ENCODE results near the gene SLC39A8.
A peak's percentile ranks its signal among the peaks of the same experiment; 100 is the strongest.

SLC39A8 gene

DNA sequence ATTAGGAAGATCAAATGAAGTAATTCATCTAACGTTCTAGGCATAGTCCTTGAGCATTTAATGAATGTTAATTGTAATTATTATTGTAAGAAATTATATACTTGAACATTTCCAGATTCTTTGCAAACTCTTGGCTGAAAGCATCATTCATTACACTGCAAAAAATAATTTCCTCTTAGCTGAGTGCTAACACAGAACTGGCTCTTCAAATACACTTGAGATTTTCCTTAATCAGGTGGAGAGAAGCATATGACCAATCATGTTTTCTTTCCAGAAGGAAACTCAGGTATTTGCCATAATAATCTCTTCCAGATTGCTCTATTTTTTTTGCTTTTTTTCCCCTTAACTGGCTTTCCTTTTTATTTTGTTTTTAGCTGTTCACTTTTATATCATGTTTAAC lies 42.5 kb downstream of the SLC39A8 start:
- TF ChIP-seq, protein P1, sequence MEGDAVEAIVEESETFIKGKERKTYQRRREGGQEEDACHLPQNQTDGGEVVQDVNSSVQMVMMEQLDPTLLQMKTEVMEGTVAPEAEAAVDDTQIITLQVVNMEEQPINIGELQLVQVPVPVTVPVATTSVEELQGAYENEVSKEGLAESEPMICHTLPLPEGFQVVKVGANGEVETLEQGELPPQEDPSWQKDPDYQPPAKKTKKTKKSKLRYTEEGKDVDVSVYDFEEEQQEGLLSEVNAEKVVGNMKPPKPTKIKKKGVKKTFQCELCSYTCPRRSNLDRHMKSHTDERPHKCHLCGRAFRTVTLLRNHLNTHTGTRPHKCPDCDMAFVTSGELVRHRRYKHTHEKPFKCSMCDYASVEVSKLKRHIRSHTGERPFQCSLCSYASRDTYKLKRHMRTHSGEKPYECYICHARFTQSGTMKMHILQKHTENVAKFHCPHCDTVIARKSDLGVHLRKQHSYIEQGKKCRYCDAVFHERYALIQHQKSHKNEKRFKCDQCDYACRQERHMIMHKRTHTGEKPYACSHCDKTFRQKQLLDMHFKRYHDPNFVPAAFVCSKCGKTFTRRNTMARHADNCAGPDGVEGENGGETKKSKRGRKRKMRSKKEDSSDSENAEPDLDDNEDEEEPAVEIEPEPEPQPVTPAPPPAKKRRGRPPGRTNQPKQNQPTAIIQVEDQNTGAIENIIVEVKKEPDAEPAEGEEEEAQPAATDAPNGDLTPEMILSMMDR (IDR thresholded peaks at IDR 0.05; ENCODE audit: borderline replicate concordance, insufficient read depth, low read depth, low read length): no peak
- no peak overlapping the region for H3K4me3 ChIP-seq (ENCODE audit: low read depth, low read length)

DNA sequence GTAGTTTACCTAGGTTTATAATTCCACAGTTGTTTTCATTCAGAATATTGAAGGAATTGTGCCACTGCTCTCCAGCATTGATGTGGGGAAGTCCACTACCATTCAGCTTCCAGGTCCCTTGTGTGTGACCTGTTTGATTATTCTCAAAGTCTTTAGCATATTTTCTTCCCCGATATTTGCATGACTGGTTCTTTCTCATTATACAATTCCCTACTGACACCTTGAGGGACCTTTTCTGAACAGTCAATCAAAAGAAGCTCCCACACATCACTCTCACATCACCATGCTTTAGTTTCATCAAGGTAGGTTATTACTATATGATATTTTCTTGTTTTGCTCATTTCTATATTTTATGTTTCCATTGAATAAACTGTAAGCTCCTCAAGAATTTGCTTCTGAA lies 44.1 kb downstream of the SLC39A8 start:
- TF ChIP-seq, protein P1 (IDR thresholded peaks at IDR 0.05; ENCODE audit: borderline replicate concordance, insufficient read depth, low read depth, low read length): no peak
- H3K4me3 ChIP-seq (ENCODE audit: low read depth, low read length): no peak overlapping the region

DNA sequence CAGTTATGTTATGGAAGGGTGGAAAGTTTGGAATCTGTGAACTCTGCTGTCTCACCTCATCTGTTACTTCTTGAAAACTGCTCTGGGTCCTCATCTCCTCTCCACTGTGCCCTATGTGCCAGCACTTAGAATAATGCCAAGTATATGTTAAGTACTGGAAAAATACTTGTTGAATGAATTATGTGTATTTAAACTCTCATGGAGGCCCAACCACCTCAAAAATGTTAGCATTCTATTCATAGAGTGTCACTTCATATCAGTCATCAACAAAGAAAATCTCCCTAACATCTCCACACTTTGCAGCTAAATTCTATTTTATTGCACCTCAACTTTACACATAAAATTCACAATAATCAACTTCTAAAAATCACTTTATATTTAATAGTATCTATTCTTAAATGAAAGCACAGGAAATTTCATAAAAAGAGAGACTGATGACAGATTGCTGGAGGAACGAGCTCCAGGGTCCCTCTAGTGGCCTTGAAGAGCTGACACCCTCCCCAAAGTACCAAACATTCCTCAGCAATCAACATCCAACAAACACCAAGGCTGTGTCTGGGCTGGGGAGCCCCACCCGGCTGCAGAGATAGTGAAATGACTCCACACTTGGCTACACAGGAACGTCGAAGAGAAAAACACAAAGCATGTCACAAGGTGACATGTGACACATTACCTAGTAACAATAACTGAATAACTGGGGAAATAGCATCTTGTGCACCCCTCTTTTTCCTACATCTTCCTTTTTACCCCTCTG lies 45.8 kb downstream of the SLC39A8 start:
- no peak overlapping the region for H3K4me3 ChIP-seq (ENCODE audit: low read depth, low read length)
- TF ChIP-seq, protein P1 (IDR thresholded peaks at IDR 0.05; ENCODE audit: borderline replicate concordance, insufficient read depth, low read depth, low read length): peak; percentile 78

DNA sequence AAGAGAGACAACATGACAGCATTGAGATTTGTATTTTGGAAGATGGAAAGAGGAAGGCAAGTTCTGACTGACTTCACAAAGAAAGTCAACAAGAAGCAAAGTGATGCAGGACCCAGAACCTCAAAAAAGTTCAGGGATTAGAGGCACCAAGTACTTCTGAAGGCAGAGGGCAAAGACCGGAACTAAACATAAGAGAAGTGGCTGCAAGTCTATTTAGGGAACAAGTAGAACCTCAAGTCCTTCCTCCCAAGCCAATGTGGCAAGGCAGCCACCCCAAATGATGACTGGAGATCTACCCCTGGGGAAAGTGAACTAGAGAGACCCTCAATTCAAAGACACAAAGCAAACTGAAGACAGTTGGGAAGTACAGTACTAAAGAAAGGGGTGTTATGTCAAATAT lies 46.6 kb downstream of the SLC39A8 start:
- no peak overlapping the region for H3K4me3 ChIP-seq (ENCODE audit: low read depth, low read length)
- TF ChIP-seq, protein P1 (IDR thresholded peaks at IDR 0.05; ENCODE audit: borderline replicate concordance, insufficient read depth, low read depth, low read length): no peak

DNA sequence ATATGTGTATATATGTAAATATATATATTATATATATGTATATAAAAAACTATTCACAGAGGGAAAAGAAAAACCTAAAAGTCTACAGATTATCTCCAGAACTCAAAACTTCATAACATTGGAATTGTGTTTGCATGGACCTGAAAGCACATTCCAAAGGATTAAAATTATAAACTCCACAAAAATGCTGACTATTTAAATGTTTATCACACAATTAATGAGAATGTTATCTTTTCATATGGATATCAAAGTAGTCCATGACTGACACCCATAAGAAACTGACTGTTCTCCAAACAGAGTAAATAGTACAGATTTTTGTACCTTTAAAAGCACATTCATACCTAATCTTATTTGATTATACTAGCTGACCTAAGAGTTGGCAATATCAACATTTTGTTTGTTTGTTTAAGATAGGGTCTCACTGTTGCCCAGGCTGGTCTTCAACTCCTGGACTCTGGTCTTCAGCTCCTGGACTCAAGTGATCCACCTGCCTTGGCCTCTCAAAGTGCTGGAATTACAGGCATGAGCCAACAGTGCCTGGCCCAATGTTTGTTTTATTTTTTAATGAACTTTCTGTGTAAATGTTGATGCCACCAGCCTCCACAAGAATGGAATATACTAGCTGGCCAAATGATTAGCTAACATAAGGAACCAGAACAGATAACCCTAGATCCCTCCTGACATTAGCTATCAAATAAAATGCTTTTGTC lies 50.0 kb downstream of the SLC39A8 start:
- TF ChIP-seq, protein P1 (IDR thresholded peaks at IDR 0.05; ENCODE audit: borderline replicate concordance, insufficient read depth, low read depth, low read length): no peak

DNA sequence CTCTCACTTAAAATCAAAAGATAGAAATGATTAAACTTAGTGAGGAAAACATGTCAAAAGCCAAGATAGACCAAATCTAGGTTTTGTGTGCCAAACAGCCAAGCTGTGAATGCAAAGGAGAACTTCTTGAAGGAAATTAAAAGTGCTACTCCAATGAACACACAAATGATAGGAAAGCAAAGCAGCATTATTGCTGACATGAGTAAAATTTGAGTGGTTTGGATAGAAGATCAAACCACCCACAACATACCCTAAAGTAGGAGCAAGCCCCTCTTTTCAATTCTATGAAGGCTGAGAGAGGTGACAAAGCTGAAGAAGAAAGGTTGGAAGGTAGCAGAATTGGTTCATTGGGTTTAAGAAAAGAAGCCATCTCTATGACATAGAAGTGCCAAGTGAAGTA lies 56.8 kb downstream of the SLC39A8 start:
- TF ChIP-seq, protein P1 (IDR thresholded peaks at IDR 0.05; ENCODE audit: borderline replicate concordance, insufficient read depth, low read depth, low read length): no peak

More for the DNA sequence above, 50.0 kb downstream of the SLC39A8 start:
- no peak overlapping the region for H3K4me3 ChIP-seq (ENCODE audit: low read depth, low read length)

DNA sequence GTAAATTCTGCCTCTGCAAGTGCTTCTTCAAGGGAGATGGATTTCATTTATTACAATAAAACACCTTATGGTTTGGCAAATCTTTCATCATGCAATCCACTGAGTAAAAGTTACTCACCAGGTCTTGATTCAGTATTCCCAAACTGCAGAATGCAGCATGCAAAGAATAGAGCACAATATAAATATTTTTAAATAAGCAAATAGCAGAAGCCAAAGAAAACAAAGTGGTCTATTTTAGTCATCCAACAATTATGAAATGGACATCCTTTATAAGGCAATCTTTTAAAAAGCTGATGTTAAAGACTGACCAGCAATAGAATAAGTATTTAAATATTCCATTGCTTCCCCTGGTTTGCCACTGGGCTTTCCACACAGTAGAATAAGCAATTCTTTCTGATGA lies 59.5 kb downstream of the SLC39A8 start:
- no peak overlapping the region for H3K4me3 ChIP-seq (ENCODE audit: low read depth, low read length)
- TF ChIP-seq, protein P1 (IDR thresholded peaks at IDR 0.05; ENCODE audit: borderline replicate concordance, insufficient read depth, low read depth, low read length): no peak

More for the DNA sequence above, 56.8 kb downstream of the SLC39A8 start:
- no peak overlapping the region for H3K4me3 ChIP-seq (ENCODE audit: low read depth, low read length)
